Liver (tissue), 3 donors: ENCODE data around the gene FUS.

Experiments used
- ATF3 ChIP-seq: IDR thresholded peaks from 2 replicates; pipeline ENCODE4 v1.6.1; 2016; ENCODE audit warnings: antibody characterized with exemption
- CTCF ChIP-seq: fragments of 150-350 bp; IDR thresholded peaks from 2 replicates; pipeline ENCODE4 v1.5.1; 2017; ENCODE audit warnings: improper control_type of control experiment, low read depth, low read length; ENCODE audit not compliant: missing input control
- EGR1 ChIP-seq, 2 donors: IDR thresholded peaks; 2 replicates each; pipeline ENCODE4 v1.6.1; 2016 to 2018; ENCODE audit warnings: antibody characterized with exemption in 2 of 2, low read depth in 2 of 2
- GABPA ChIP-seq, 2 donors: IDR thresholded peaks in 1 of 2; conservative IDR thresholded peaks in 1 of 2; 2 replicates each; pipeline ENCODE4 v1.6.1; 2016; ENCODE audit warnings: antibody characterized with exemption in 2 of 2, mild to moderate bottlenecking in 1 of 2, moderate library complexity in 1 of 2
- JUND ChIP-seq, 2 donors: IDR thresholded peaks; 2 replicates each; pipeline ENCODE4 v1.6.1; 2016; ENCODE audit warnings: antibody characterized with exemption in 2 of 2
- RAD21 ChIP-seq, 2 donors: IDR thresholded peaks; 2 replicates each; pipeline ENCODE4 v1.6.1; 2016; ENCODE audit warnings: antibody characterized with exemption in 2 of 2, mild to moderate bottlenecking in 2 of 2
- REST ChIP-seq: IDR thresholded peaks from 2 replicates; pipeline ENCODE4 v1.6.1; 2016; ENCODE audit warnings: antibody characterized with exemption, mild to moderate bottlenecking
- RXRA ChIP-seq, 2 donors: IDR thresholded peaks; 2 replicates each; pipeline ENCODE4 v1.6.1; 2017 to 2018; ENCODE audit warnings: antibody characterized with exemption in 2 of 2, mild to moderate bottlenecking in 1 of 2
- SP1 ChIP-seq: IDR thresholded peaks from 2 replicates; pipeline ENCODE4 v1.6.1; 2018; ENCODE audit warnings: antibody characterized with exemption, mild to moderate bottlenecking
- TAF1 ChIP-seq: conservative IDR thresholded peaks from 2 replicates; pipeline ENCODE4 v1.6.1; 2016; ENCODE audit warnings: antibody characterized with exemption, mild to moderate bottlenecking
- YY1 ChIP-seq: IDR thresholded peaks from 2 replicates; pipeline ENCODE4 v1.6.1; 2016; ENCODE audit warnings: antibody characterized with exemption, mild to moderate bottlenecking
- donor health status: healthy.
- donor health status: healthy.

GRCh38 chr16:31157136-31157535 is 22.8 kb upstream of the FUS start:
- TF ChIP-seq RAD21 (IDR thresholded peaks at IDR 0.05), result no peak
- TF ChIP-seq JUND (IDR thresholded peaks at IDR 0.05), result no peak
- no peak for TF ChIP-seq RXRA (IDR thresholded peaks at IDR 0.05)
- no peak for TF ChIP-seq CTCF
- no peak for TF ChIP-seq ATF3
- TF ChIP-seq EGR1 (IDR thresholded peaks at IDR 0.05; ENCODE audit: low read depth in 2 of 2), result no peak
- no peak for TF ChIP-seq TAF1
- TF ChIP-seq GABPA (IDR thresholded peaks at IDR 0.05 in 1 of 2, conservative IDR thresholded peaks at IDR 0.05 in 1 of 2), result no peak
- no peak for TF ChIP-seq SP1
- TF ChIP-seq REST, result no peak
- no peak for TF ChIP-seq YY1
